H9 (cell line): ENCODE measurements around the gene FANCC. TPM values are rescaled to one million over a fixed set of nuclear protein-coding genes. Genes with fewer than 3 reads are reported as not detected.

Source experiments
- DNase-seq: peaks from one replicate; pipeline ENCODE4 v3.0.0-alpha.2; 2017
- H2AFZ ChIP-seq: one replicate; pipeline ENCODE4 v1.6.1; 2013; ENCODE audit warnings: mild to moderate bottlenecking, low read length, control low read depth, moderate library complexity
- H2AK5ac ChIP-seq: 2 replicates; pipeline ENCODE4 v1.6.1; 2013; ENCODE audit warnings: low read length, control low read depth, mixed read lengths; ENCODE audit not compliant: insufficient read length
- H2BK120ac ChIP-seq: one replicate; pipeline ENCODE4 v1.6.1; 2013; ENCODE audit warnings: low read depth, mild to moderate bottlenecking, low read length, control low read depth, inconsistent platforms; ENCODE audit not compliant: poor library complexity, severe bottlenecking
- H2BK12ac ChIP-seq: 2 replicates; pipeline ENCODE4 v1.6.1; 2013; ENCODE audit warnings: low read length, control low read depth, mixed read lengths, low read depth; ENCODE audit not compliant: insufficient read length
- H2BK15ac ChIP-seq: 2 replicates; pipeline ENCODE4 v1.6.1; 2013; ENCODE audit warnings: low read depth, low read length, control low read depth
- H2BK20ac ChIP-seq: one replicate; pipeline ENCODE4 v1.6.1; 2013; ENCODE audit warnings: low read depth, mild to moderate bottlenecking, low read length, control low read depth, inconsistent platforms; ENCODE audit not compliant: poor library complexity, severe bottlenecking
- H2BK5ac ChIP-seq: 2 replicates; pipeline ENCODE4 v1.6.1; 2013; ENCODE audit warnings: low read length, control low read depth, mixed read lengths; ENCODE audit not compliant: insufficient read length
- H3K14ac ChIP-seq: 2 replicates; pipeline ENCODE4 v1.6.1; 2013; ENCODE audit warnings: low read length, control low read depth; ENCODE audit not compliant: insufficient read depth
- H3K18ac ChIP-seq: 2 replicates; pipeline ENCODE4 v1.6.1; 2013; ENCODE audit warnings: low read depth, mild to moderate bottlenecking, mixed read lengths, low read length, control low read depth; ENCODE audit not compliant: insufficient read length
- H3K23ac ChIP-seq: 2 replicates; pipeline ENCODE4 v1.6.1; 2013; ENCODE audit warnings: low read length, control low read depth, mixed read lengths, low read depth; ENCODE audit not compliant: insufficient read length
- H3K23me2 ChIP-seq: 2 replicates; pipeline ENCODE4 v1.6.1; 2013; ENCODE audit warnings: low read depth, mild to moderate bottlenecking, mixed read lengths, low read length, control low read depth; ENCODE audit not compliant: insufficient read length, poor library complexity, severe bottlenecking
- H3K27ac ChIP-seq: 2 replicates; pipeline ENCODE4 v1.5.1; 2013; ENCODE audit warnings: low read length, control low read depth, mixed read lengths, low read depth; ENCODE audit not compliant: insufficient read length
- H3K27me3 ChIP-seq: 2 replicates; pipeline ENCODE4 v1.6.1; 2013; ENCODE audit warnings: low read length, control low read depth, inconsistent platforms; ENCODE audit not compliant: insufficient read depth
- H3K4ac ChIP-seq: 2 replicates; pipeline ENCODE4 v1.6.1; 2013; ENCODE audit warnings: low read depth, mild to moderate bottlenecking, control low read depth, inconsistent platforms, low read length, moderate library complexity
- H3K4me1 ChIP-seq: 2 replicates; pipeline ENCODE4 v1.6.1; 2013; ENCODE audit warnings: low read length, control low read depth, inconsistent platforms; ENCODE audit not compliant: insufficient read depth
- H3K4me2 ChIP-seq: 2 replicates; pipeline ENCODE4 v1.6.1; 2013; ENCODE audit warnings: low read length, control low read depth, mixed read lengths; ENCODE audit not compliant: insufficient read length, insufficient read depth
- H3K56ac ChIP-seq: 2 replicates; pipeline ENCODE4 v1.6.1; 2013; ENCODE audit warnings: low read depth, mild to moderate bottlenecking, mixed read lengths, low read length, control low read depth; ENCODE audit not compliant: insufficient read length
- H3K79me1 ChIP-seq: 2 replicates; pipeline ENCODE4 v1.6.1; 2013; ENCODE audit warnings: low read depth, mild to moderate bottlenecking, moderate library complexity, low read length, control low read depth, inconsistent platforms; ENCODE audit not compliant: insufficient read depth, poor library complexity, severe bottlenecking
- H3K79me2 ChIP-seq: 2 replicates; pipeline ENCODE4 v1.6.1; 2013; ENCODE audit warnings: low read length, control low read depth, inconsistent platforms; ENCODE audit not compliant: insufficient read depth
- H3K9ac ChIP-seq: 2 replicates; pipeline ENCODE4 v1.6.1; 2013; ENCODE audit warnings: low read length, control low read depth, mixed read lengths; ENCODE audit not compliant: insufficient read length; ENCODE audit errors: extremely low read depth
- H3K9me3 ChIP-seq: one replicate; pipeline ENCODE4 v1.6.1; 2013; ENCODE audit warnings: low read depth, low read length, inconsistent platforms; ENCODE audit not compliant: control insufficient read depth
- H3T11ph ChIP-seq: one replicate; pipeline ENCODE4 v1.6.1; 2013; ENCODE audit warnings: mild to moderate bottlenecking, low read length, control low read depth, inconsistent platforms
- H4K20me1 ChIP-seq: one replicate; pipeline ENCODE4 v1.6.1; 2013; ENCODE audit not compliant: control insufficient read depth, insufficient read length, insufficient read depth
- H4K5ac ChIP-seq: 2 replicates; pipeline ENCODE4 v1.6.1; 2013; ENCODE audit warnings: low read depth, mild to moderate bottlenecking, mixed read lengths, low read length, control low read depth; ENCODE audit not compliant: insufficient read length
- H4K8ac ChIP-seq: replicated peaks from 2 replicates; pipeline ENCODE4 v1.6.1; 2013; ENCODE audit warnings: low read length, control low read depth, mixed read lengths, low read depth; ENCODE audit not compliant: insufficient read length
- H4K91ac ChIP-seq: 2 replicates; pipeline ENCODE4 v1.6.1; 2013; ENCODE audit warnings: low read depth, mild to moderate bottlenecking, moderate library complexity, mixed read lengths, low read length, control low read depth; ENCODE audit not compliant: insufficient read length
- H3K27ac Mint-ChIP-seq, 3 experiments: 2 replicates in 2 of 3; 3 replicates in 1 of 3; pipeline ENCODE4 v1.8.0; 2020 to 2021; ENCODE audit warnings: mixed read lengths in 3 of 3, mild to moderate bottlenecking in 1 of 3, moderate library complexity in 1 of 3
- H3K27me3 Mint-ChIP-seq: 2 replicates; pipeline ENCODE4 v1.8.0; 2021; ENCODE audit warnings: low read depth, mild to moderate bottlenecking, moderate library complexity, mixed read lengths
- H3K36me3 Mint-ChIP-seq, 3 experiments: 2 replicates in 2 of 3; 3 replicates in 1 of 3; pipeline ENCODE4 v1.8.0; 2020 to 2021; ENCODE audit warnings: low read depth in 3 of 3, mixed read lengths in 3 of 3; ENCODE audit not compliant: insufficient read depth in 1 of 3
- H3K4me1 Mint-ChIP-seq, 2 experiments: 2 replicates each; pipeline ENCODE4 v1.8.0; 2020; ENCODE audit warnings: mixed read lengths in 2 of 2
- H3K4me3 Mint-ChIP-seq, 2 experiments: 2 replicates in 1 of 2; 3 replicates in 1 of 2; pipeline ENCODE4 v1.8.0; 2020 to 2021; ENCODE audit warnings: mild to moderate bottlenecking in 2 of 2, mixed read lengths in 2 of 2, moderate library complexity in 1 of 2
- H3K9me3 Mint-ChIP-seq, 2 experiments: 2 replicates in 1 of 2; 3 replicates in 1 of 2; pipeline ENCODE4 v1.8.0; 2020; ENCODE audit warnings: mild to moderate bottlenecking in 2 of 2, mixed read lengths in 2 of 2, moderate library complexity in 1 of 2
- CTCF ChIP-seq: fragments of 200-600 bp; sonication (generic); conservative IDR thresholded peaks from 3 replicates; pipeline ENCODE4 v1.8.0; 2021; ENCODE audit warnings: antibody characterized with exemption, mild to moderate bottlenecking
- WGBS: extraction: QIAGEN DNeasy Blood & Tissue Kit; methylation state at CpG from one replicate; pipeline ENCODE4 v1.1.7; 2013; ENCODE audit warnings: missing lambda C conversion rate, low lambda C conversion rate, mixed read lengths; ENCODE audit not compliant: insufficient read length; ENCODE audit errors: extremely low coverage; 5-methylcytosine and 5-hydroxymethylcytosine counted together
- total RNA-seq: library from RNA; stranded (reverse); gene quantifications from 2 replicates; pipeline ENCODE4 v1.2.1, GENCODE V29; 2021

FANCC gene
- total RNA-seq, 1 experiment from 2014 or later = 14.6 TPM

DNA sequence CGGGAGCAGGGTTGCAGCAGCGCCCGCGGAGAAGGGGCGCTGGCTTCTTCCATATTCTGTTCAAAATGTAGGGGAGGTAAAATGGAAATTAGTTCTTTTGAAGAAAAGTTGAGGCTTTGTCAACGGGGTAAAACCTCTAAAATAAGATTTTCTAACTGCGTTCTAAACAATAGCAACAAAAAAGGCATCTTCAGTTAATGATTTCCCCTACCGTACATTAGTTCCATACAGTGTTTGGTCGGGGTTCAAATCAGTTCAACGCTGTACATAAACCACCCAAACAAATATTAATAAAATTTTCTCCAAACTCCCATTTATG lies 343 bp upstream of the FANCC start:
- no peak overlapping the region; the same call in 1 of the 2 replicates for H3K4ac ChIP-seq
- peaks cover 21 to 31% of the 10 kb centered on the region in 2 experiments for H3K4me1 Mint-ChIP-seq

More for the DNA sequence above, 343 bp upstream of the FANCC start:
- Histone ChIP-seq H3T11ph (no peak overlapping the region), H3K23ac (no peak overlapping the region), H2BK20ac (no peak overlapping the region), H3K56ac (no peak overlapping the region), H2BK5ac (no peak overlapping the region), H2AFZ (no peak overlapping the region), H3K18ac (no peak overlapping the region), H3K9me3 (no peaks in the 10 kb centered on the region), H4K20me1 (no peaks in the 10 kb centered on the region), H2BK120ac (no peak overlapping the region), H3K4me1 (no peaks in the 10 kb centered on the region; the same call in 1 of the 2 replicates), H4K8ac (no peak overlapping the region), H3K23me2 (peaks cover 6% of the 10 kb centered on the region), H2BK12ac (no peak overlapping the region), H4K5ac (no peak overlapping the region), H2AK5ac (no peak overlapping the region), H3K79me1 (no peaks in the 10 kb centered on the region), H3K14ac (peak overlapping the region; percentile 60; the same call in 1 of the 2 replicates), H4K91ac (no peak overlapping the region), H3K4me2 (peak overlapping the region; percentile 28), H2BK15ac (no peak overlapping the region), H3K27ac (peak overlapping the region; percentile 80), H3K79me2 (no peaks in the 10 kb centered on the region), H3K27me3 (no peaks in the 10 kb centered on the region), H3K9ac (peak overlapping the region; percentile 82)
- Mint-ChIP-seq H3K9me3 (peaks cover 1 to 2% of the 10 kb centered on the region in 2 experiments; a peak in 4 of 5 replicates), H3K27me3 (no peaks in the 10 kb centered on the region; the same call in 1 of the 2 replicates), H3K27ac (peak overlapping the region; percentile 99), H3K36me3 (peaks cover 0 to under 1% (median 0%) of the 10 kb centered on the region in 3 experiments; a peak in 3 of 7 replicates), H3K4me3 (peak overlapping the region; percentile 84 to 85)
- DNase-seq = no peak
- TF ChIP-seq CTCF = no peak
- WGBS = no CpG with 5 or more reads among the region's 10 CpGs
